MCF 10A (cell line): ENCODE data around the gene CADPS. TPM values are rescaled to one million over a fixed set of nuclear protein-coding genes. Genes with fewer than 3 reads are reported as not detected.

Experiments used
- BruUV-seq: library from RNA; stranded (reverse); fragments of 400-500 nt; replicated peaks from 2 replicates; lab custom pipeline; 2021; lab: Mats Ljungman, UMichigan
- CTCF ChIA-PET: fragments of 300-600 bp; sonication (Branson Sonifier 250); formaldehyde crosslinking; extraction: SDS; loops from one replicate; lab custom pipeline; 2021; ENCODE audit warnings: antibody characterized with exemption, inconsistent platforms; lab: Yijun Ruan, JAX
- POLR2A ChIA-PET: fragments of 300-600, 350-650 bp; sonication (Branson Sonifier 250); formaldehyde crosslinking; extraction: SDS; loops from one replicate; lab custom pipeline; 2020; ENCODE audit warnings: antibody characterized with exemption, inconsistent platforms; lab: Yijun Ruan, JAX
- DNase-seq: peaks from one replicate; pipeline ENCODE4 v3.0.0-alpha.2; 2018; ENCODE audit not compliant: unreplicated experiment
- H3K27ac Mint-ChIP-seq: one replicate; pipeline ENCODE4 v1.8.0; 2022; ENCODE audit warnings: mild to moderate bottlenecking, low read depth, mixed read lengths; ENCODE audit not compliant: unreplicated experiment
- H3K27me3 Mint-ChIP-seq: one replicate; pipeline ENCODE4 v1.8.0; 2022; ENCODE audit warnings: mixed read lengths; ENCODE audit not compliant: insufficient read depth, unreplicated experiment
- H3K36me3 Mint-ChIP-seq: one replicate; pipeline ENCODE4 v1.8.0; 2022; ENCODE audit warnings: mild to moderate bottlenecking, moderate library complexity, mixed read lengths; ENCODE audit not compliant: insufficient read depth, unreplicated experiment
- H3K4me1 Mint-ChIP-seq: one replicate; pipeline ENCODE4 v1.8.0; 2022; ENCODE audit warnings: mixed read lengths; ENCODE audit not compliant: insufficient read depth, unreplicated experiment
- H3K4me3 Mint-ChIP-seq: one replicate; pipeline ENCODE4 v1.8.0; 2022; ENCODE audit warnings: mild to moderate bottlenecking, moderate library complexity, mixed read lengths; ENCODE audit not compliant: unreplicated experiment
- H3K9me3 Mint-ChIP-seq: one replicate; pipeline ENCODE4 v1.8.0; 2022; ENCODE audit warnings: mixed read lengths; ENCODE audit not compliant: unreplicated experiment
- CTCF ChIP-seq: fragments of 200-600 bp; IDR thresholded peaks from one replicate; pipeline ENCODE4 v1.8.0; 2022; ENCODE audit warnings: antibody characterized with exemption, mild to moderate bottlenecking; ENCODE audit not compliant: unreplicated experiment
- intact Hi-C: fragments of 100-400 bp; cut with micrococcal nuclease; formaldehyde crosslinking; loops from 2 replicates; pipeline ENCODE4 v1.14.1; 2022
- total RNA-seq: library from RNA; stranded (reverse); gene quantifications from 2 replicates; pipeline ENCODE4 v1.2.3, GENCODE V29; 2022

The CADPS gene
- total RNA-seq, 1 experiment from 2014 or later: not detected

GRCh38 chr3:62832553-62832952 lies 42.7 kb downstream of the CADPS start:
- POLR2A ChIA-PET: interaction anchor here (0.7 kb wide), 1 partner anchor 332 kb away, joined by 3 read pairs; no protein-coding TSS in a partner anchor
- TF ChIP-seq CTCF: no peak
- no peak for DNase-seq
- Mint-ChIP-seq H3K9me3 (no peaks in the 10 kb centered on the region), H3K4me3 (no peak overlapping the region), H3K4me1 (peaks cover 5% of the 10 kb centered on the region), H3K27me3 (peaks cover 44% of the 10 kb centered on the region), H3K36me3 (no peaks in the 10 kb centered on the region), H3K27ac (no peak overlapping the region)
- intact Hi-C loops: loop anchor here (2.0 kb wide), 1 partner anchor 166 kb away; no protein-coding TSS in a partner anchor
- no TSS peak for BruUV-seq
- CTCF ChIA-PET: interaction anchor here (1.1 to 1.2 kb wide), 2 partner anchors 71 to 358 kb away, joined by 3 read pairs; no protein-coding TSS in a partner anchor

GRCh38 chr3:62830727-62831322 lies 44.4 kb downstream of the CADPS start:
- no peaks in the 10 kb centered on the region for H3K36me3 Mint-ChIP-seq
- peaks cover 37% of the 10 kb centered on the region for H3K27me3 Mint-ChIP-seq
- no peak for TF ChIP-seq CTCF
- CTCF ChIA-PET: interaction anchor here (1.0 to 1.4 kb wide), 3 partner anchors 94 to 505 kb away, joined by 3 read pairs; no protein-coding TSS in a partner anchor
- H3K4me1 Mint-ChIP-seq: peaks cover 3% of the 10 kb centered on the region
- POLR2A ChIA-PET: no interaction called here
- no peak overlapping the region for H3K27ac Mint-ChIP-seq
- no peak for DNase-seq
- intact Hi-C loops: no loop called here
- H3K9me3 Mint-ChIP-seq: no peaks in the 10 kb centered on the region
- BruUV-seq: no TSS peak
- no peak overlapping the region for H3K4me3 Mint-ChIP-seq

- H3K27ac Mint-ChIP-seq: no peak overlapping the region
- no peaks in the 10 kb centered on the region for H3K4me1 Mint-ChIP-seq
- H3K36me3 Mint-ChIP-seq: no peaks in the 10 kb centered on the region
- H3K9me3 Mint-ChIP-seq: no peaks in the 10 kb centered on the region
- no TSS peak for BruUV-seq
- intact Hi-C loops: no loop called here
- no peak for DNase-seq
- ChIA-PET CTCF (interaction anchor here (0.6 to 1.7 kb wide), 3 partner anchors 29 to 417 kb away, joined by 3 to 4 read pairs (median 4); no protein-coding TSS in a partner anchor), POLR2A (no interaction called here)
- H3K27me3 Mint-ChIP-seq: peaks cover 31% of the 10 kb centered on the region
- H3K4me3 Mint-ChIP-seq: no peak overlapping the region
- no peak for TF ChIP-seq CTCF
Observed at GRCh38 chr3:62827550-62827949, 47.7 kb downstream of the CADPS start.

GRCh38 chr3:62824965-62825592 lies 50.1 kb downstream of the CADPS start:
- DNase-seq: no peak
- CTCF ChIA-PET: interaction anchor here (0.7 to 1.0 kb wide), 2 partner anchors 14 to 86 kb away, joined by 3 to 6 read pairs; no protein-coding TSS in a partner anchor
- Mint-ChIP-seq H3K27ac (no peak overlapping the region), H3K27me3 (peaks cover 19% of the 10 kb centered on the region), H3K4me1 (no peaks in the 10 kb centered on the region), H3K9me3 (no peaks in the 10 kb centered on the region), H3K36me3 (no peaks in the 10 kb centered on the region), H3K4me3 (no peak overlapping the region)
- POLR2A ChIA-PET: no interaction called here
- TF ChIP-seq CTCF: no peak
- intact Hi-C loops: no loop called here
- BruUV-seq: no TSS peak
